Uterus (tissue), 4 donors: ENCODE data around the gene ST3GAL5. TPM values are rescaled to one million over a fixed set of nuclear protein-coding genes. Genes with fewer than 3 reads are reported as not detected.
A peak's percentile ranks its signal among the peaks of the same experiment; 100 is the strongest.

Source experiments
- DNase-seq, 2 donors: peaks; one replicate each; pipeline ENCODE4 v3.0.0-alpha.2; 2019 to 2020
- H3K27ac ChIP-seq, 2 donors: fragments of 200-600 bp; sonication (generic); 1 replicate in 1 of 2; 2 replicates in 1 of 2; pipeline ENCODE4 v1.5.1; 2016 to 2018
- H3K27me3 ChIP-seq, 2 donors: fragments of 200-600 bp; sonication (generic); one replicate each; pipeline ENCODE4 v1.5.1; 2018 to 2019; ENCODE audit warnings: control low read depth in 1 of 2
- H3K36me3 ChIP-seq, 2 donors: fragments of 200-600 bp; sonication (generic); one replicate each; pipeline ENCODE4 v1.5.1; 2019; ENCODE audit warnings: control low read depth in 1 of 2
- H3K4me1 ChIP-seq, 2 donors: fragments of 200-600 bp; sonication (generic); one replicate each; pipeline ENCODE4 v1.5.1; 2018 to 2019; ENCODE audit warnings: control low read depth in 1 of 2
- H3K4me3 ChIP-seq, 2 donors: fragments of 200-600 bp; sonication (generic); 1 replicate in 1 of 2; 2 replicates in 1 of 2; pipeline ENCODE4 v1.5.1; 2018 to 2019; ENCODE audit warnings: mild to moderate bottlenecking in 1 of 2
- H3K9me3 ChIP-seq, 2 donors: fragments of 200-600 bp; sonication (generic); one replicate each; pipeline ENCODE4 v1.5.1; 2019; ENCODE audit warnings: control low read depth in 1 of 2
- POLR2A ChIP-seq, 2 donors: fragments of 450-650 bp; IDR thresholded peaks; one replicate each; pipeline ENCODE4 v1.6.1; 2016; ENCODE audit warnings: antibody characterized with exemption in 2 of 2, mild to moderate bottlenecking in 1 of 2, moderate library complexity in 1 of 2
- intact Hi-C: fragments of 100-400 bp; cut with DNase I; formaldehyde crosslinking; loops from one replicate; pipeline ENCODE4 v1.15.1; 2023; ENCODE audit warnings: low total_unique reads
- total RNA-seq, 4 donors: library from RNA; depleted of rRNA in 3 of 4; stranded (reverse); fragments of >200 nt in 3 of 4; gene quantifications; one replicate each; pipeline versions ENCODE4 v1.1.0 to v1.2.4, GENCODE V29; 2014 to 2023
- TF ChIP-seq, protein P1 (sequence below), 4 experiments: fragments of 200-600 bp in 2 of 4; fragments of 450-650 bp in 2 of 4; sonication (generic) in 2 of 4; IDR thresholded peaks; one replicate each; pipeline ENCODE4 v1.5.1; 2016 to 2019; ENCODE audit warnings: antibody characterized with exemption in 4 of 4, mild to moderate bottlenecking in 2 of 4, moderate library complexity in 1 of 4
- donor health status: DM: yes; HTN: yes; CAD: no.

ST3GAL5 gene
- total RNA-seq, 4 donors from 2014 or later: 12.3 to 52.9 (median 32.9) TPM

DNA sequence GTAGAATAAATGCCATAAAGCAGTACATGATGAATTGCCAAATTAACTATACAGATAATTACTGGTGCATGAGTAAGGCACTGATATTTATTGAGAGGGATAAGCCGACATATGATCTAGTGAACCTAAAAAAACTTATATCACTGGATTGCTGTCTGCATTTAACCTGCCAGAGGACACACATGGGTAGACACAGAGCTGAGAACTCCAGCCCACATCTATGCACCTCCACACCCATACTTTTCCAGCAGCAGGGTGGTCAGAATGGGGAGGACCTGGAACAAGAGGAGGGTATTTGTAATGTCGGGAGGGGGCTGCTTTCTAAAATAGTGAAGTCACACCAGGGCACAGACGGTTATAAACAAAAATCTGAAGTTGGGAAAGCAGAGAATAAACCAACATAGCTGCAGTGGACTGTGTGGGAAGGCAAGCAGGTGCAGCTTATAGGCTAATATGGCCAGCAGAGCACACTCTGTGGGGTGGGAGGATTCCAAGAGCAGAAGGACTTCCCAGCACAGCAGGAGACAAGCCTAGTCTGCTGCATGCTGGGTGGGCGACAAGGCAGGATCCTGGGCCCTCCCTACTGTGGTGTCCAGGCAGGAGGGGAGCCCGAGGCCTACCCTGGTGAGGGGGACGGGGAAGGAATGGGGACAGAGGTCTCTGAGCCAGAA is 17.2 kb downstream of the ST3GAL5 start:
- Histone ChIP-seq H3K9me3 (no peaks in the 10 kb centered on the region), H3K27me3 (no peaks in the 10 kb centered on the region), H3K4me3 (no peak overlapping the region), H3K36me3 (no peaks in the 10 kb centered on the region), H3K27ac (no peak overlapping the region), H3K4me1 (no peaks in the 10 kb centered on the region)
- TF ChIP-seq, protein P1, sequence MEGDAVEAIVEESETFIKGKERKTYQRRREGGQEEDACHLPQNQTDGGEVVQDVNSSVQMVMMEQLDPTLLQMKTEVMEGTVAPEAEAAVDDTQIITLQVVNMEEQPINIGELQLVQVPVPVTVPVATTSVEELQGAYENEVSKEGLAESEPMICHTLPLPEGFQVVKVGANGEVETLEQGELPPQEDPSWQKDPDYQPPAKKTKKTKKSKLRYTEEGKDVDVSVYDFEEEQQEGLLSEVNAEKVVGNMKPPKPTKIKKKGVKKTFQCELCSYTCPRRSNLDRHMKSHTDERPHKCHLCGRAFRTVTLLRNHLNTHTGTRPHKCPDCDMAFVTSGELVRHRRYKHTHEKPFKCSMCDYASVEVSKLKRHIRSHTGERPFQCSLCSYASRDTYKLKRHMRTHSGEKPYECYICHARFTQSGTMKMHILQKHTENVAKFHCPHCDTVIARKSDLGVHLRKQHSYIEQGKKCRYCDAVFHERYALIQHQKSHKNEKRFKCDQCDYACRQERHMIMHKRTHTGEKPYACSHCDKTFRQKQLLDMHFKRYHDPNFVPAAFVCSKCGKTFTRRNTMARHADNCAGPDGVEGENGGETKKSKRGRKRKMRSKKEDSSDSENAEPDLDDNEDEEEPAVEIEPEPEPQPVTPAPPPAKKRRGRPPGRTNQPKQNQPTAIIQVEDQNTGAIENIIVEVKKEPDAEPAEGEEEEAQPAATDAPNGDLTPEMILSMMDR (IDR thresholded peaks at IDR 0.05): no peak
- TF ChIP-seq POLR2A (IDR thresholded peaks at IDR 0.05): no peak
- intact Hi-C loops: no loop called here
- DNase-seq: no peak

DNA sequence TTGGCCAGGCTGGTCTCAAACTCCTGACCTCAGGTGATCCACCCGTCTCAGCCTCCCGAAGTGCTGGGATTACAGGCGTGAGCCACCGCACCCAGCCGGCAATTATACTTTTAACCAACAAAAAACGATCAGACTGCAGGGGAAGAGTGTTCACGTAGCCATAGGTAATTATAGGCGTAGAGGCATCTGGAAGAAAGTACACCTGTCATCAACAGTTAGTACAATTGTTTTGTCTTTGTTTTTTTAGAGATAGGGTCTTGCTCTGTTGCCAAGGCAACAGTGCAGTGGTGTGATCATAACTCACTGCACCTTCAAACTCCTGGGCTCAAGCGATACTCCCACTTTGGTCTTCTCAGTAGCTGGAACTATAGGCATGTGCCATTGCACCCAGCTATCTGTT is 20.0 kb downstream of the ST3GAL5 start:
- intact Hi-C loops: no loop called here
- no peak for TF ChIP-seq POLR2A (IDR thresholded peaks at IDR 0.05)
- TF ChIP-seq, protein P1 (IDR thresholded peaks at IDR 0.05): no peak

DNA sequence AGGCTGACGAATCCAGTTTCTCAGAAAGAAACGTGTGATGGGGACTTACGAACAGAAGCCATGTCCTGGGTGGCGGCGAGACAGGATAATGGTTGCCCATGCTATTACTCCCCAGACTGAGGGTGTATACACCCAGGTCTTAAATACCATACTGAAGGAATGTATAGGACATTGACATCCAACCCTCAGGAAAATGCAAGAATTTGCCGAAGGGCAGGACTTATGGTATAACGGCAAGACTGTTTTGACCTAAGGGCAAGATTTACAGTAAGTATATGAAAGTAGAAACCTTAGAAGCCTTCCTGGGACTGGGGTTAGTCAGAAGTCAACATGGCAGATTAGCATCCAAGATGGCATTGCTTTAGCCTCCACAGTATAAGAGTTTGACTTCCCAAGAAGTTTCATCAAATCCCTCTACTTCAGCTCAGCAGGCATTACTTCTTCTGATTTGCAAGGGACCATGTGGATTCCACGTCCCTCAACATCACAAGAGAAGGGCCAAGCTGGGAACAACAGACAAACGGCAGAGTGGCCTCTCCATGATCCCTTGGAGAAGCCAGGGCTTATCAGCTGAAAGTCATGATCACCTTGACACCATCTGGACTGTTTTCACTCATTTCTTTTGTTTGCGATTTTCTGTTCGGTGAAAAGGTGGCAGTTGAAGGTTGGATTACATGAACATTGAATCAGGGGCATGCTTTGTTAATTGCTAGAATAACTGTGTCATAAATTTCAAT is 21.1 kb downstream of the ST3GAL5 start:
- Histone ChIP-seq H3K27me3 (no peaks in the 10 kb centered on the region), H3K4me1 (peaks cover 0 to 3% of the 10 kb centered on the region in 2 donors), H3K4me3 (no peak overlapping the region), H3K9me3 (no peaks in the 10 kb centered on the region), H3K27ac (no peak overlapping the region), H3K36me3 (no peaks in the 10 kb centered on the region)
- no peak for DNase-seq
- TF ChIP-seq, protein P1 (IDR thresholded peaks at IDR 0.05): no peak
- no peak for TF ChIP-seq POLR2A (IDR thresholded peaks at IDR 0.05)
- intact Hi-C loops: no loop called here

More for the DNA sequence above, 20.0 kb downstream of the ST3GAL5 start:
- Histone ChIP-seq H3K4me3 (no peak overlapping the region), H3K36me3 (no peaks in the 10 kb centered on the region), H3K4me1 (peaks cover 0 to 3% of the 10 kb centered on the region in 2 donors), H3K9me3 (no peaks in the 10 kb centered on the region), H3K27me3 (no peaks in the 10 kb centered on the region), H3K27ac (no peak overlapping the region)
- DNase-seq: no peak

DNA sequence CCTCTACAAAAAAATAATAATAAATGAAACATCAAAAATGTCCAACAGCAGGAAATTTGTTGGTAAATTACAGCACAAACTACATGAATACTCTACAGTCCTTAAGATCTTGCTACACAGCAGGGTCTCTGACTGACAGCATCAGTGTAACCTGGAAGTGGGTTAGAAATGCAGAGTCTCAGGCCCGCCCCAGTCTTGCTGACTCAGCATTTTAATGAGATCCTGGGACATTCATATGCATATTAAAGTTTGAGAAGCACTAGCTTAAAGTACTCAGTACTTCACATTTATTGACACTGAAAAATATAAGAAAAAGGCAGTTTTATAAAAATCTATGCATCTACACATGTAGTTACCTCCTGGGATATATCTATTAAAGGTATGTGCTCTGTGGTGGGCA is 21.7 kb downstream of the ST3GAL5 start:
- no peaks in the 10 kb centered on the region for H3K9me3 ChIP-seq
- intact Hi-C loops: no loop called here
- peaks cover 0 to 3% of the 10 kb centered on the region in 2 donors for H3K4me1 ChIP-seq
- H3K36me3 ChIP-seq: no peaks in the 10 kb centered on the region
- no peak for TF ChIP-seq POLR2A (IDR thresholded peaks at IDR 0.05)
- TF ChIP-seq, protein P1 (IDR thresholded peaks at IDR 0.05): no peak
- DNase-seq: no peak
- H3K4me3 ChIP-seq: no peak overlapping the region
- no peak overlapping the region for H3K27ac ChIP-seq
- no peaks in the 10 kb centered on the region for H3K27me3 ChIP-seq

DNA sequence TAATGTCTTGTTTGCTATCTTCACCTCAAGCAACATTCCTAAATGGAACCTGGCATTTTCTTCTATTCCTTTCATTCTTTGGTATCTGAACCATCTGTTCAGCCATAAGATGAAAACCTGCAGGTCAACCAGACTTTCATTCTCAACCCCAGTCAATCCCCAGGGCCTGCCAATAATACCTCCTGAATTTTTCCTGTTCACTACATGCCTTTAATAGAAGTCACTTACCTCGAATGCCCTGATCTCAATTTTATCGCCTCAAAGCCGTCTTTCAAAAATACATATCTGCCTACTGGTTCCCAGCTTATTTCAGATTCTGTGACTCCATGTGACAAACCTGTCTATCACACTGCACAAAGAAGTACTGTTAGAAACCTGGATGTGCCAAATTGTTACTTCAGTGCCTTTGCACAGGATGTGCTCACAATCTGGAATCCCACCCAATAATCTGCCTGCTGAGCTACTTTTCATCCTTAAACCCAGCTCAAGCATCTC is 22.6 kb downstream of the ST3GAL5 start:
- Histone ChIP-seq H3K4me1 (peaks cover 0 to 3% of the 10 kb centered on the region in 2 donors), H3K4me3 (no peak overlapping the region), H3K9me3 (no peaks in the 10 kb centered on the region), H3K27ac (peak overlapping the region; percentile 2 to 38), H3K36me3 (no peaks in the 10 kb centered on the region), H3K27me3 (no peaks in the 10 kb centered on the region)
- intact Hi-C loops: no loop called here
- TF ChIP-seq POLR2A (IDR thresholded peaks at IDR 0.05): no peak
- TF ChIP-seq, protein P1 (IDR thresholded peaks at IDR 0.05): no peak
- DNase-seq: no peak
